ENCODE data around the gene SYT1.

- TF ChIP-seq, protein P1, sequence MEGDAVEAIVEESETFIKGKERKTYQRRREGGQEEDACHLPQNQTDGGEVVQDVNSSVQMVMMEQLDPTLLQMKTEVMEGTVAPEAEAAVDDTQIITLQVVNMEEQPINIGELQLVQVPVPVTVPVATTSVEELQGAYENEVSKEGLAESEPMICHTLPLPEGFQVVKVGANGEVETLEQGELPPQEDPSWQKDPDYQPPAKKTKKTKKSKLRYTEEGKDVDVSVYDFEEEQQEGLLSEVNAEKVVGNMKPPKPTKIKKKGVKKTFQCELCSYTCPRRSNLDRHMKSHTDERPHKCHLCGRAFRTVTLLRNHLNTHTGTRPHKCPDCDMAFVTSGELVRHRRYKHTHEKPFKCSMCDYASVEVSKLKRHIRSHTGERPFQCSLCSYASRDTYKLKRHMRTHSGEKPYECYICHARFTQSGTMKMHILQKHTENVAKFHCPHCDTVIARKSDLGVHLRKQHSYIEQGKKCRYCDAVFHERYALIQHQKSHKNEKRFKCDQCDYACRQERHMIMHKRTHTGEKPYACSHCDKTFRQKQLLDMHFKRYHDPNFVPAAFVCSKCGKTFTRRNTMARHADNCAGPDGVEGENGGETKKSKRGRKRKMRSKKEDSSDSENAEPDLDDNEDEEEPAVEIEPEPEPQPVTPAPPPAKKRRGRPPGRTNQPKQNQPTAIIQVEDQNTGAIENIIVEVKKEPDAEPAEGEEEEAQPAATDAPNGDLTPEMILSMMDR (conservative IDR thresholded peaks at IDR 0.05; ENCODE audit: low read depth, low read length): no peak
- no peak for TF ChIP-seq EZH2 (IDR thresholded peaks at IDR 0.05; ENCODE audit: borderline replicate concordance, low read depth, low read length, poor library complexity, severe bottlenecking)
These were observed 338.6 kb downstream of the SYT1 start for GRCh38 chr12:79203058-79203647.

All from A673 (cell line).